ENCODE results near the gene NLRC5.
"Not testable (repeated sequence)": the region's sequence is repeated elsewhere in the genome, so short reads cannot be mapped to it uniquely, and the experiment has no call there.

The NLRC5 gene

GRCh38 chr16:57054338-57054737 is 65.0 kb downstream of the NLRC5 start:
- no peak for DNase-seq

DNA sequence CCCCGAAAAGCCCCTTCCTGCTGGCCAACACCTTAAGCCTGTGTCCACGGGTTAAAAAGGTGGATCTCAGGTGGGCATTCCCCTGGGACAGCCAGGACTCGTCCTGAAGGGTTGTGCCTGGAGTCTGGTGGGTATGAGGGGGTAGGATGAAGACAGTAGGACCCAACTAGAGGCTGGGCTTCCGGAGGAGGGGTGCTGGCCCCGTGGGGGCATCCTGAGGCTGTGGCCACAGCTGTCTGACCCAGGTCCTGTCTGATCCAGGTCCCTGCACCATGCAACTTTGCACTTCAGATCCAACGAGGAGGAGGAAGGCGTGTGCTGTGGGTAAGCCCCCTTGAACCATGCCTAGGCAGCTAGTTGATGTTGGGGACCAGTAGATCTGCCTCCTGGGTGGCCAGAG is 65.4 kb downstream of the NLRC5 start:
- no peak for DNase-seq

DNA sequence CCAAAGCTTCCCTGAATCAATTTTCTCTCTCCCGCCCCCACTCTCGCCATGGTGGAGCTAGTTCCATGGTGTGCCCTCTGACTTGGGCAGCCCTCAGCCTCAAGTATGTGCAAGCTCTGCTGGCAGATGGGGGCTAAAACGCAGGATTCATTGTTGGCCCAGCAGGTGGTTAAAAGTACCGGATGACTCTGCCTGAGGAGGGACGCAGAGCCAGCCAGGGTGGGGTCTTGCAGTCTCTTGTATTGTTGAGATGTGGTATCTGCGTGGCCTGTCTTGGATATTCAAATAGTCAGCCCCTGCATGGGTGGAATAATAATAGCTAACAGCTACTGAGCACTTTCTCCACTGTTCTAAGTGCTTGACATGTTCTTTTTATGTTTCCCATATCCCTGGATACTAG is 66.3 kb downstream of the NLRC5 start:
- DNase-seq = no peak

DNA sequence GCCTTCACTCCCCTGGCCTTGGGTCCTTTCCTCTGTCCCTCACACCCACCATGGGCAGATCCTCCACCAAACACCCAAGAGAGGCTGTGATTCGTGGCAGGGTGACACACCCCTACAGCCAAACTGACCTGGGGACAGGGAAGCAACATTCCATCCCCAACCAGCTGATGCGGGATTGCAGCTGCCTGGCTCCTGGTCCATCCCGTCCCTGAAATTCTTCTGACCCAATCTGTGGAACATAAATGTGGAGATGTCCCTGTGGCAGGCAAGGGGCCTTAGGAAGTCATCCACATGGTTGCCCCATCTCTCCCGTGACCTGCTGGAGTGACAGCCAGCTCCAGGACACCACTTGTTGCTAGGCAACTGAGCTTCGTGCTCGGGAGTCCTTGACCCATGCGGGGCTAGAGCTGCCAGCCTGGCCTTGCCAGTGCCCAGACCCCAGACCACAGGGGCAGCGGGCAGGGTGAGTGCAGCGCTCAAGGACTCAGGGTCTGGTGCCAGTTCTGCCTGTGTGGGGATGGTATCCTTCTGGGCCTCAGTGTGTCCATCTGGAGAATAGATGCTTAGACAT is 69.0 kb downstream of the NLRC5 start:
- no peak for DNase-seq

DNA sequence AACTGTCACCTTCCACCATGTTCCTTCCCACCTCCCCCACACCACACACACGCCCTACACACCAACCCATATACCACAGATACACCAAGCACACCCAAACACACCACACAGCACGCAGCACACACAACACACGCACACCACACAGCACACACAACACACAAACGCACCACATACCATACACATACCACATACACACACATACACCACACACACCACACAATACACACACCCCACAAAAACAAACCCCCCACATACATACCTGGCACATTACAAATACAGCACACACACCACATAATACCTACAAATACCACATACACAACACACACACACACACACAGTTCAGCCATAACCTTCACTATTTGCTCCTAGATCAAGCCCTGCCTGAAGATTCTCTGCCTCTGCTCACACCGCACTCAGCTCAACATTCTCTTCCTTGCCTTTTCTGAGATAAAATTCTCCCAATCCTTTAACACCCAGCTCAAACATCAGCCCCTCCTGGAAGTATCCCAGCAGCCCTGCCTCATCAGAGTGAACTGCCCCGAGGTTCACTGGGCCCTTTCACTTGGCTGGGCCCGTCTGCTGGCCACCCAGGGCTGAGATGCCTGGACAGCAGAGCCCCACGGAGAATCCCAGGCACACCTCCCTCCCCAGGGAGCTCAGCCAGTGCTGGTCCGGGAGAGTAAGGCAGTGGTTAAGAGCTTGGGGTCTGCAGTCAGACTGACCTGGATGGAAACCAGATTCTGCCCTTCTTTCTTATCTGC is 71.1 kb downstream of the NLRC5 start:
- DNase-seq = no peak

DNA sequence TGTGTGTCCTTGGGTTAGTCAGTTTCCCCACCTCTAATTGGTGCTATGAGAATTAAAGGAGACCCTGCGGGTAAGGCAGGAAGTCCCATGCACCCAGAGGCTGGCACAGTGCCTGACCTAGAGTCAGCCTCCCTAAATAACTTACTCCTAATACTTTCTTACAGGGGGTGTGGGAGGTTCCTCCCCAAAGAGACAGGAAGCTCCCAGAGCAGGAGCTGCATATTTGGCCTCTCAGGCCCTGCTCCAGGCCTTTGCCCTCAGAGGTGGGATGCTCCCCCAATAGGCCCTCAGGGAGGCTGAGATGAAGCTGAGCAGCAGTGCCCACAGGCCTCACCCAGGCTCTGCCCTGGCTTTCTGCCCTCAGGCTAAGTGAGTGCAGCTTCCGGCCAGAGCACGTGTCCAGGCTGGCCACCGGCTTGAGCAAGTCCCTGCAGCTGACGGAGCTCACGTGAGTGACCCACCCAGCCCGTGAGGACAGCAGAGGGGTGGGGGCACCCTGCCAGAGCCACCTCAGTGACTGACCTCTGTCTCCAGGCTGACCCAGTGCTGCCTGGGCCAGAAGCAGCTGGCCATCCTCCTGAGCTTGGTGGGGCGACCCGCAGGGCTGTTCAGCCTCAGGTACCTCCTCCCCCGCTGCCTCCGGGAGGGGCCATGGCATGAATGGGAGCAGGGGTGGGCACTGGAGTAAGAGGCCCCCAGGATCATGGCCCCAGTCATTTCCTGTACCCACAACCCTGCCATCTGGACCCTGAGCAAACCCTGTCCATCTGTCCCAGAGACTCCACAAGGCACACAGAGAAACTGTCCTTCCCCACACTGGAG is 71.9 kb downstream of the NLRC5 start:
- peak; percentile 74 for DNase-seq

DNA sequence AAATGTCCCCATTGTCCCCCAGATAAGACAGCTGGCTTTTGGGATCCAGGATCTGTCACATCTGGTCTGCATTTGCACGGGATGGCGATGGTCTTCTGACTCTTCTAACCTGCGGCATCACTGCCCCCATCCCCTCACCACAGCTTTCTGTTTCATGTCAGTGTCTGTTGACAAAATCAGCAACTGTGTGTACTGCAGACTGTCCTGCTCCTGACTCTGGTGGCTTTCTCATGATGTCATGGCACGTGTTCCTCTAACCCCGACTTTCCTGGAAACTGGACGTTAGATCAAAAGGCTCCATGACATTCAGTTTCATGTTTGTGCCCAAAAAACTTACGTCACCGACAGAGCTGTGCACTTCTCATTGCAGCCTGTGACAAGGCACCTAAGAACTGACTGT is 73.0 kb downstream of the NLRC5 start:
- DNase-seq = no peak

GRCh38 chr16:57063189-57063588 is 73.8 kb downstream of the NLRC5 start:
- not testable (repeated sequence) for DNase-seq

GRCh38 chr16:57064995-57065394 is 75.6 kb downstream of the NLRC5 start:
- DNase-seq = no peak

- no peak for DNase-seq
Measured at GRCh38 chr16:57066625-57067024, 77.3 kb downstream of the NLRC5 start.

DNA sequence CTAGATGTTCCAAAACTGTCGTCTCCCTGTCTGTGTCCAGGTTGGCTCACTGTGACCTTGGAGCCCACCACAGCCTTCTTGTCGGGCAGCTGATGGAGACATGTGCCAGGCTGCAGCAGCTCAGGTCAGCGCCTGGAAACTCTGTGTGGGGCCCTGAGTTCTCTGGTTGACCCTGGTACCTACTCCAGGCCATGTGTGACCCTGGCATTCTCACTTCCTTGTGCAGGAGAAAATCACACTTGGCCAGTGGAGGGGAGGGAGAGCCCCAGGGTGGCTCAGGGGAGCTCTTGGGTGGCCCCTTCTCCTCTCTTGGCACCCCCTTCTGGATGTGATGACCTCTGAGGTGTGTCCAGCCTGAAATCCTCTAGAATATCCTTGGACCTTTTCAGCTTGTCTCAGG is 78.0 kb downstream of the NLRC5 start:
- no peak for DNase-seq

- no peak for DNase-seq
Measured at GRCh38 chr16:57069053-57069452, 79.7 kb downstream of the NLRC5 start.

DNA sequence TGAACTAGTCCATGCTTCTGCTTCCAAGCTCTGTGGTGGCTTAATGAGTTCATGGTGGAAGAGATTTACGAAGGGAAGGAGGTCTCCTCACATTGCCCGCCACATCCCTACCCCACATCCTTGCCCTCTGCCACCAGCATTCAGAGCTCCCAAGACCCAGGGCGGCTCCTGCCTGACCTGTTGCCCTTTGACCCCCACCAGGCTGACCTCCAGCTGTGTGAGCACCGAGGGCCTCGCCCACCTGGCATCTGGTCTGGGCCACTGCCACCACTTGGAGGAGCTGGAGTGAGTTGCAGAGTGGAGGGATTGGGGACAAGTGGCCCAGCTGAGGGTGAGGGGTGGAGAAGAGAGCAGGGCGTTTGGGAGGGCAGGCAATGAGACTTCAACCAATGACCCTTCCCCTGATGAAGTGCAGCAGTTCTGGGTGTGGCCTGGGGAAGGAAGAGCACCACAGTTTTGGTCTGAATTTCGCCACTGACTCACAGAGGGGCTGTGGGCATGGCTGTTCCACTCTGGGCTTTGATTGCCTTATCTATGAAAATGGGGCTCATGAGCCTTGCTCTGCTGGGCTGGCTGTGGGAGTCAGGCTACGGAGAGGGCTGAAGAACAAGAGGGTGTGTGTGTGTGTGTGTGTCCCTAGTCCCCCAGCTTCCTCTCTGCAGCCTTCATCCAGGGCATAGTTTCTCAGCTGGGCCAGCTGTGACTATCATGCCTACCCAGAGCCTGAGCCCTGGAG is 80.4 kb downstream of the NLRC5 start:
- DNase-seq = no peak

- DNase-seq = no peak
Measured at GRCh38 chr16:57070424-57070823, 81.1 kb downstream of the NLRC5 start.

- DNase-seq = not testable (repeated sequence)
Measured at GRCh38 chr16:57071081-57071732, 81.8 kb downstream of the NLRC5 start.

GRCh38 chr16:57071831-57072582 is 82.7 kb downstream of the NLRC5 start:
- DNase-seq = no peak

DNA sequence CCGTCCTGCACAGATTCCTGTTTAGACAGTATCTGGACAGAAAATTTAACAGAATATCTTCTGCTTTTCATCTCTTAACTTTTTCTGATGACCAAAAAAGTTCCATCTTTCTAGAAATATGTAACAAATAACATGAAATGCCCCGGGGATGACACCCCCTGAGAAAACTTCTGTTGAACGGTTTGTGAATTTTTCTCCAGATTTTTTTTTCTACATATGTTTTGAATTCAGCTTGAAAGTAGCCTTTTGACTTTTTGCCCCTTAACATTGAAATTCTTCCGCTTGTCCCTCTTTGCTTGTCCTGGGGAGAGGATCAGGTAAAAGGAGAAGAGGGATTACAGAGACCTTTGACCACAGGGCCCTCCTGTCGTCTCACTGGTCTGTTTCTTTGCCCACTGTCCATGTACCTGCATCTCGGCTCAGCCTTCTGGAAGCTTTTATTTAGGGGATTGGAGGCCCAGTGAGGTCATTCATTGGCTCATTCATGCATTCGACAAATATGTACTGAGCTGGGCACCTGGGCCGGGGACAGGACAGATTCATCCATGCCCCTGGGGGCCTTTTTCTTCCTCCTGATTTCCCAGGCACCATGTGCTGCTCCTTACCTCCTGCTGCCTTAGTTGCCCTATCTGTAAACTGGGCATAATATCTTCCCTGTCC is 83.4 kb downstream of the NLRC5 start:
- no peak for DNase-seq

GRCh38 chr16:57077714-57078113 is 88.4 kb downstream of the NLRC5 start:
- DNase-seq = no peak

- DNase-seq = no peak
Measured at GRCh38 chr16:57081744-57082143, 92.4 kb downstream of the NLRC5 start.

DNA sequence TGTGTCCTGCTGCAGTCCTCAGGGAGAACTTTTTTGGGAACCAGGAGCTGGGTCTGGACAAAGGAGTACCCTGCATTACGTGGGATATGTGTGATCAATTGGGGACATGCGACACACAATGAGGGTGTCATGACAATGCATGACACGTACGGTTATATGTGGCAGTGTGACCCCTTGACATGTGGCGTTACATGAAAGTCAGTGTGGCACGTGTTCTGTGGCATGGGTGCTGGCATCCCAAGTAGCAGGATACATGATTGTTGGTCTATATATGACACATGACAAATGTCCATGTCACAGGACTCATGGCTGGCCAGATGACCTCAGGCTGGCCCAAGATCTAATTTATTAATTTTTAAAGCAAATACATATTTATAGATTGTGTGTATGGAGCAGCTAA is 93.3 kb downstream of the NLRC5 start:
- DNase-seq = no peak

GRCh38 chr16:57083485-57084126 is 94.2 kb downstream of the NLRC5 start:
- no peak for DNase-seq
